Neural progenitor cell (in vitro differentiated cells): ENCODE measurements around the gene STK32A. TPM values are rescaled to one million over a fixed set of nuclear protein-coding genes. Genes with fewer than 3 reads are reported as not detected.
"Not testable (repeated sequence)": the region's sequence is repeated elsewhere in the genome, so short reads cannot be mapped to it uniquely, and the experiment has no call there.

Source experiments
- DNase-seq: peaks from one replicate; pipeline ENCODE4 v3.0.0-alpha.2; 2016; ENCODE audit warnings: low spot score
- H2AFZ ChIP-seq: fragments of 200-600 bp; sonication (generic); replicated peaks from 2 replicates; pipeline ENCODE4 v1.6.1; 2016; ENCODE audit warnings: antibody characterized with exemption
- H3F3A ChIP-seq: fragments of 200-600 bp; sonication (generic); 2 replicates; pipeline ENCODE4 v1.6.1; 2016; ENCODE audit warnings: antibody characterized with exemption, low read depth
- H3K27ac ChIP-seq: fragments of 200-600 bp; sonication (generic); 2 replicates; pipeline ENCODE4 v1.5.1; 2016; ENCODE audit warnings: mild to moderate bottlenecking
- H3K27me3 ChIP-seq: fragments of 200-600 bp; sonication (generic); 2 replicates; pipeline ENCODE4 v1.6.1; 2016; ENCODE audit warnings: mild to moderate bottlenecking, moderate library complexity
- H3K36me3 ChIP-seq: fragments of 200-600 bp; sonication (generic); 2 replicates; pipeline ENCODE4 v1.5.1; 2016
- H3K4me1 ChIP-seq: fragments of 200-600 bp; sonication (generic); 2 replicates; pipeline ENCODE4 v1.6.1; 2016; ENCODE audit warnings: mixed run types
- H3K4me2 ChIP-seq: fragments of 200-600 bp; sonication (generic); 2 replicates; pipeline ENCODE4 v1.6.1; 2016
- H3K4me3 ChIP-seq: fragments of 200-600 bp; sonication (generic); 2 replicates; pipeline ENCODE4 v1.5.1; 2016
- H3K79me2 ChIP-seq: fragments of 200-600 bp; sonication (generic); 2 replicates; pipeline ENCODE4 v1.6.1; 2016; ENCODE audit warnings: low read depth
- H3K9ac ChIP-seq: fragments of 200-600 bp; sonication (generic); 2 replicates; pipeline ENCODE4 v1.6.1; 2016
- H3K9me3 ChIP-seq: fragments of 200-600 bp; sonication (generic); 2 replicates; pipeline ENCODE4 v1.5.1; 2016; ENCODE audit warnings: low read depth
- H4K20me1 ChIP-seq: fragments of 200-600 bp; sonication (generic); 2 replicates; pipeline ENCODE4 v1.6.1; 2016; ENCODE audit warnings: low read depth
- H3K27ac Mint-ChIP-seq: 3 replicates; pipeline ENCODE4 v1.8.0; 2021; ENCODE audit warnings: mixed read lengths
- H3K27me3 Mint-ChIP-seq: 2 replicates; pipeline ENCODE4 v1.8.0; 2022; ENCODE audit warnings: low read depth, mild to moderate bottlenecking, inconsistent platforms, moderate library complexity, mixed read lengths; ENCODE audit not compliant: insufficient read depth
- H3K36me3 Mint-ChIP-seq: 3 replicates; pipeline ENCODE4 v1.8.0; 2021; ENCODE audit warnings: mixed read lengths
- H3K4me1 Mint-ChIP-seq: 3 replicates; pipeline ENCODE4 v1.8.0; 2021; ENCODE audit warnings: mixed read lengths
- H3K4me3 Mint-ChIP-seq: 3 replicates; pipeline ENCODE4 v1.8.0; 2021; ENCODE audit warnings: mild to moderate bottlenecking, moderate library complexity, mixed read lengths
- H3K9me3 Mint-ChIP-seq: 3 replicates; pipeline ENCODE4 v1.8.0; 2020; ENCODE audit warnings: mixed read lengths
- CTCF ChIP-seq: fragments of 200-600 bp; sonication (generic); IDR thresholded peaks from 2 replicates; pipeline ENCODE4 v1.5.1; 2017; ENCODE audit warnings: antibody characterized with exemption, mild to moderate bottlenecking
- EZH2 ChIP-seq: fragments of 200-600 bp; sonication (generic); IDR thresholded peaks from 2 replicates; pipeline ENCODE4 v1.6.1; 2017; ENCODE audit warnings: antibody characterized with exemption, mild to moderate bottlenecking, moderate library complexity
- EZH2phosphoT487 ChIP-seq: fragments of 200-600 bp; sonication (generic); IDR thresholded peaks from 2 replicates; pipeline ENCODE4 v1.6.1; 2017; ENCODE audit warnings: antibody characterized with exemption
- total RNA-seq: library from RNA; depleted of rRNA; stranded (reverse); fragments of >200 nt; gene quantifications from 2 replicates; pipeline ENCODE4 v1.2.3, GENCODE V29; 2015; ENCODE audit warnings: low replicate concordance

Gene STK32A
- total RNA-seq, 1 donor from 2014 or later, result 16.7 TPM

GRCh38 chr5:147226512-147226911 lies 8.3 kb upstream of the STK32A start:
- Mint-ChIP-seq H3K27me3 (peaks cover 5% of the 10 kb centered on the region), H3K36me3 (no peaks in the 10 kb centered on the region), H3K9me3 (peaks cover 3% of the 10 kb centered on the region), H3K27ac (no peak overlapping the region), H3K4me1 (no peaks in the 10 kb centered on the region), H3K4me3 (no peak overlapping the region)
- H3K4me3 ChIP-seq, result no peak overlapping the region
- no peaks in the 10 kb centered on the region for H3K9me3 ChIP-seq
- H3F3A ChIP-seq, result peaks cover 3% of the 10 kb centered on the region
- peaks cover 30% of the 10 kb centered on the region for H3K27me3 ChIP-seq
- H3K4me1 ChIP-seq, result peaks cover 7% of the 10 kb centered on the region
- no peak overlapping the region for H3K4me2 ChIP-seq
- DNase-seq, result no peak
- H4K20me1 ChIP-seq, result no peaks in the 10 kb centered on the region
- H3K79me2 ChIP-seq, result no peaks in the 10 kb centered on the region
- H3K9ac ChIP-seq, result no peak overlapping the region
- no peak overlapping the region for H2AFZ ChIP-seq
- H3K27ac ChIP-seq, result no peak overlapping the region
- TF ChIP-seq EZH2phosphoT487 (no peak), EZH2 (no peak)
- no peaks in the 10 kb centered on the region for H3K36me3 ChIP-seq

GRCh38 chr5:147234239-147234824 lies 494 bp upstream of the STK32A start:
- H3K27me3 ChIP-seq, result peaks cover 64% of the 10 kb centered on the region
- no peak overlapping the region for H3K27ac ChIP-seq
- H2AFZ ChIP-seq, result peak overlapping the region; percentile 57
- H3K36me3 ChIP-seq, result no peaks in the 10 kb centered on the region
- no peak for TF ChIP-seq CTCF
- peak; percentile 9 for TF ChIP-seq EZH2
- no peaks in the 10 kb centered on the region for H3K4me1 ChIP-seq
- H3K4me3 ChIP-seq, result peak overlapping the region; percentile 61
- DNase-seq, result peak; percentile 37
- Mint-ChIP-seq H3K4me3 (peak overlapping the region; percentile 87), H3K27ac (no peak overlapping the region), H3K36me3 (no peaks in the 10 kb centered on the region), H3K27me3 (peaks cover 35% of the 10 kb centered on the region), H3K4me1 (peaks cover 2% of the 10 kb centered on the region), H3K9me3 (peaks cover 1% of the 10 kb centered on the region)
- H3K9me3 ChIP-seq, result no peaks in the 10 kb centered on the region
- peak overlapping the region; percentile 73 for H3K4me2 ChIP-seq
- no peaks in the 10 kb centered on the region for H4K20me1 ChIP-seq
- H3K9ac ChIP-seq, result no peak overlapping the region
- H3K79me2 ChIP-seq, result no peaks in the 10 kb centered on the region
- no peaks in the 10 kb centered on the region for H3F3A ChIP-seq

GRCh38 chr5:147240266-147240985 lies 5.6 kb downstream of the STK32A start:
- H3K27ac ChIP-seq, result peak overlapping the region; percentile 55
- no peak overlapping the region for H3K27ac Mint-ChIP-seq
- H3K4me3 ChIP-seq, result no peak overlapping the region
- H3K4me1 ChIP-seq, result peaks cover 13% of the 10 kb centered on the region
- no peaks in the 10 kb centered on the region for H3K4me1 Mint-ChIP-seq
- peak overlapping the region; percentile 52 for H3K4me2 ChIP-seq
- peaks cover 10% of the 10 kb centered on the region for H3K27me3 ChIP-seq
- H3K27me3 Mint-ChIP-seq, result peaks cover 3% of the 10 kb centered on the region
- DNase-seq, result peak; percentile 39
- H3K9me3 Mint-ChIP-seq, result no peaks in the 10 kb centered on the region
- H3F3A ChIP-seq, result peaks cover 12% of the 10 kb centered on the region
- no peaks in the 10 kb centered on the region for H3K36me3 Mint-ChIP-seq
- no peak overlapping the region for H3K9ac ChIP-seq
- no peaks in the 10 kb centered on the region for H3K36me3 ChIP-seq
- H3K9me3 ChIP-seq, result no peaks in the 10 kb centered on the region
- H2AFZ ChIP-seq, result peak overlapping the region; percentile 32
- no peaks in the 10 kb centered on the region for H3K79me2 ChIP-seq
- TF ChIP-seq CTCF, result no peak
- H3K4me3 Mint-ChIP-seq, result no peak overlapping the region
- H4K20me1 ChIP-seq, result no peaks in the 10 kb centered on the region

GRCh38 chr5:147243238-147243637 lies 8.4 kb downstream of the STK32A start:
- not testable (repeated sequence) for DNase-seq, H3K27ac Mint-ChIP-seq
- H3K4me1 ChIP-seq, result peaks cover 19% of the 10 kb centered on the region

More at GRCh38 chr5:147243238-147243637, 8.4 kb downstream of the STK32A start:
- not testable (repeated sequence) for H3K9me3 Mint-ChIP-seq, H4K20me1 ChIP-seq, H3K9ac ChIP-seq, H2AFZ ChIP-seq, H3K79me2 ChIP-seq, H3K4me1 Mint-ChIP-seq, H3K27me3 ChIP-seq, H3K4me2 ChIP-seq, H3K4me3 ChIP-seq, H3K36me3 ChIP-seq, H3K27ac ChIP-seq, H3K27me3 Mint-ChIP-seq, H3K9me3 ChIP-seq, H3K4me3 Mint-ChIP-seq, H3K36me3 Mint-ChIP-seq
- H3F3A ChIP-seq, result peaks cover 12% of the 10 kb centered on the region
